Common myeloid progenitor, CD34-positive (primary cell): Measurements from ENCODE around the gene TNIP1.

Experiments used
- CTCF ChIA-PET: fragments of 350-600 bp; sonication (Branson Sonifier 250); formaldehyde crosslinking; loops from one replicate; lab custom pipeline; 2021; ENCODE audit warnings: antibody characterized with exemption; lab: Charles Lee
- POLR2A ChIA-PET: fragments of 350-600 bp; sonication (Branson Sonifier 250); formaldehyde crosslinking; loops from one replicate; lab custom pipeline; 2021; ENCODE audit warnings: antibody characterized with exemption; lab: Charles Lee
- DNase-seq, 3 donors: peaks; one replicate each; pipeline versions ENCODE4 v3.0.0 to v3.0.0-alpha.2; 2013
- H3K27ac ChIP-seq, 2 experiments: 1 replicate in 1 of 2; 2 replicates in 1 of 2; pipeline ENCODE4 v1.7.0; 2013; ENCODE audit warnings: inconsistent platforms in 2 of 2, low read length in 2 of 2, mild to moderate bottlenecking in 2 of 2, low read depth in 1 of 2, moderate library complexity in 1 of 2; ENCODE audit not compliant: severe bottlenecking in 2 of 2, insufficient read depth in 1 of 2, poor library complexity in 1 of 2
- H3K27me3 ChIP-seq, 5 experiments: replicated peaks in 2 of 5; 1 replicate in 3 of 5; 2 replicates in 2 of 5; pipeline versions ENCODE4 v1.6.1 to v1.7.0; 2013; ENCODE audit warnings: low read length in 4 of 5, mild to moderate bottlenecking in 2 of 5, moderate library complexity in 2 of 5, inconsistent platforms in 1 of 5; ENCODE audit not compliant: insufficient read depth in 5 of 5, control insufficient read depth in 4 of 5
- H3K36me3 ChIP-seq, 4 experiments: 1 replicate in 2 of 4; 2 replicates in 2 of 4; pipeline versions ENCODE4 v1.6.1 to v1.7.0; 2013; ENCODE audit warnings: low read length in 3 of 4, control low read depth in 1 of 4, mild to moderate bottlenecking in 1 of 4; ENCODE audit not compliant: control insufficient read depth in 4 of 4, insufficient read depth in 4 of 4
- H3K4me1 ChIP-seq, 4 experiments: 1 replicate in 3 of 4; 2 replicates in 1 of 4; pipeline versions ENCODE4 v1.6.1 to v1.7.1; 2013; ENCODE audit warnings: low read length in 3 of 4, mild to moderate bottlenecking in 3 of 4, control low read depth in 1 of 4, inconsistent platforms in 1 of 4, moderate library complexity in 1 of 4; ENCODE audit not compliant: control insufficient read depth in 4 of 4, insufficient read depth in 4 of 4; ENCODE audit errors: control extremely low read depth in 1 of 4
- H3K4me3 ChIP-seq, 7 experiments: 1 replicate in 4 of 7; 2 replicates in 3 of 7; pipeline versions ENCODE4 v1.5.1 to v1.7.0; 2013; ENCODE audit warnings: mild to moderate bottlenecking in 7 of 7, low read length in 6 of 7, moderate library complexity in 6 of 7, inconsistent platforms in 2 of 7, low read depth in 2 of 7, control low read depth in 1 of 7; ENCODE audit not compliant: insufficient read depth in 4 of 7, control insufficient read depth in 1 of 7; ENCODE audit errors: extremely low read depth in 1 of 7
- H3K9me3 ChIP-seq, 5 experiments: 1 replicate in 4 of 5; 2 replicates in 1 of 5; pipeline versions ENCODE4 v1.6.1 to v1.7.1; 2013; ENCODE audit warnings: low read length in 4 of 5, mild to moderate bottlenecking in 2 of 5, inconsistent platforms in 1 of 5, low read depth in 1 of 5, moderate library complexity in 1 of 5; ENCODE audit not compliant: control insufficient read depth in 4 of 5, insufficient read depth in 2 of 5; ENCODE audit errors: control extremely low read depth in 1 of 5
- WGBS: methylation state at CpG from one replicate; pipeline ENCODE4 v1.1.5; 2013; ENCODE audit not compliant: insufficient coverage; 5-methylcytosine and 5-hydroxymethylcytosine counted together

TNIP1 gene

DNA sequence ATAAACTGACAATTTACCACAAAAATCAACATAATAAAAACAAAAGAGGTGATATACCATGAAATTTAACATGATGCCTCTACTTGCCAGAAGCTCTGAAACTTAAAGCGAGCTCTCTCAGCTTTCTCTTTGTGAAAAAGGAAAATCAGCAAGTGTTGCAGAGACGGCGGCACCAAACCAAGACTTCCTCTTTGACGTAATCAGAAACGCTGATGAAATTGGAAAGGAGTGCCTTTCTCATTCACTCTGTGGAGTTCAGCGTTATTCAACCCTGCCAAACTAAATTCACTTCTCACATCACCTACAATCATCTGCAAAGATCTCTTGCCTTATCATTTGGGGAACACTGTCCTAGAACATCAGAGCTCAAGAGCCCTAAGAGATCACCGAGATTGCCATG is 44.6 kb upstream of the TNIP1 start:
- H3K9me3 ChIP-seq: no peaks in the 10 kb centered on the region
- H3K4me3 ChIP-seq: peak overlapping the region in 1 of 7 experiments; percentile 15
- H3K4me1 ChIP-seq: peaks cover 0 to 21% (median 11%) of the 10 kb centered on the region in 4 experiments
- H3K27me3 ChIP-seq: no peaks in the 10 kb centered on the region
- ChIA-PET CTCF (interaction anchor here (0.7 to 49.9 kb wide), 30 partner anchors 11 to 527 kb away, joined by 3 to 1757 read pairs (median 4); partner anchors contain the start of genes ANXA6, CCDC69 and TNIP1), POLR2A (interaction anchor here (0.6 to 1.4 kb wide), 3 partner anchors 14 to 50 kb away, joined by 3 to 5 read pairs (median 3); no protein-coding TSS in a partner anchor)
- peak overlapping the region in 1 of 2 experiments; percentile 2 for H3K27ac ChIP-seq
- peaks cover 28 to 82% (median 64%) of the 10 kb centered on the region in 4 experiments for H3K36me3 ChIP-seq
- WGBS: 43% methylated on average over 6 of the region's 7 CpGs
- peak; percentile 34 to 63 (median 63) for DNase-seq

DNA sequence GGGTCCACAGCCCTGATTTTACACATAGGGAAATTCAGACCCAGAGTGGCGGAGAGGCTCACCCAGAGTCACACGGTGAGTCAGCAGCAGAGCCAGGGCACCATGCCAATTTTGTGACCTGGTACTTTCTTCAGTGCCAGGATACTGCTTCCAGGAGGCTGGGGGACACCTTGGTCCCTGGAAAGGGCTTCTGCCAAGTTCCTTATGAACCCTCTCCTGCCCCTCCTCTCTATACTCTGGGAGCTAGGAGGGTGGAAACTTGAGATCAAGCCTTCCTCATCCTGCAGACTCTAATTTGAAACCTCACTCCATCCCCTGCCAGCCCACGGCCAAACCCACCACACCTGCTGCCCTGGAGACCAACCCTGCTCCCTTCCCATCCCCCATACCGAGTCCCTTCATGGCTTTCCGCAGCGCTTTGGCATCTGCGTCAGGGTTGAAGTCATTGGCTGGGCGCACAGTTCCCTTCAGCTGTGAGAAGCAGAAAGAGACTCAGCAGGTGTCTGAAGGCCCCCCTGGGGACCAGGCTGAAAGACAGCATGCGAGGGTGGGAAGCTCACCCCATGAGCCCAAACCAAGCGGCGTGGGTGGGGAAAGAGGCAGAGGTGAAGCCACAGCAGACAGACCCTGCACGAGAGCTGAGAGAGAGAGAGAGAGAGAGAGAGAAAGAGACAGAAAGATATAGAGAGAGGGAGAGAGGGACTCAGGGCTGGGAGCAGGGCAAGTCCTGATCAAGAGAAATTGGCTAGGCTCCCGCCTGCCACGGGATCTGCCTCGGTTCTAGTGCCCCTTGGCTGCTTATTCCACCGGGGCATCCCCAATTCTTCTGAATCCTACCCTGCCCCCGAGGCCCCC is 43.3 kb upstream of the TNIP1 start:
- H3K36me3 ChIP-seq: peaks cover 24 to 82% (median 62%) of the 10 kb centered on the region in 4 experiments
- ChIA-PET CTCF (interaction anchor here (0.8 to 49.9 kb wide), 7 partner anchors 11 to 114 kb away, joined by 4 to 1757 read pairs (median 58); partner anchors contain the start of genes ANXA6 and TNIP1), POLR2A (interaction anchor here (0.7 kb wide), 1 partner anchor 18 kb away, joined by 3 read pairs; no protein-coding TSS in a partner anchor)
- 79% methylated on average over 9 of the region's 17 CpGs for WGBS
- peak in 2 of 3 donors; percentile 44 to 71 for DNase-seq
- H3K4me3 ChIP-seq: no peak overlapping the region
- H3K9me3 ChIP-seq: no peaks in the 10 kb centered on the region
- H3K27me3 ChIP-seq: no peaks in the 10 kb centered on the region
- peak overlapping the region in 1 of 2 experiments; percentile 46 for H3K27ac ChIP-seq
- H3K4me1 ChIP-seq: peaks cover 0 to 21% (median 11%) of the 10 kb centered on the region in 4 experiments

DNA sequence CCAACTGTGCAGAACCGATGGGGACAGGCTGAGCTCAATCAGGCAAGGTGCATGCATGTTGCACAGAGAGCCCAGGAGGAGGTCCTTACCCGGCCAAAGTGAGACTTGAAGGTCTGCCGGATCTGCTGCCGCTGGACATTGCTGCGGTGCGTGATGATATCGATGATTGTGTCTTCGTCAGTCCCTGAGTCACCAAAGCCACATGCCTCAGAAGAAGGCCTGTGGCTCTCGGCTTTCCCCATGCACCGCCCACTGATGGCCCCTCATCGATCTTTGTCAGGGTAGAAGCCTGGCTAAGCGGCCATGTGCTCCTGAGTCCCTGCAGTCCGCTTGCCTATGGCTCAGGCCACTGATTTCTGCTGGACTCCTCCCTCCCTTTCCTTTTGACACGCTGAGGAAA is 42.0 kb upstream of the TNIP1 start:
- WGBS: 99% methylated on average over 10 of the region's 14 CpGs

DNA sequence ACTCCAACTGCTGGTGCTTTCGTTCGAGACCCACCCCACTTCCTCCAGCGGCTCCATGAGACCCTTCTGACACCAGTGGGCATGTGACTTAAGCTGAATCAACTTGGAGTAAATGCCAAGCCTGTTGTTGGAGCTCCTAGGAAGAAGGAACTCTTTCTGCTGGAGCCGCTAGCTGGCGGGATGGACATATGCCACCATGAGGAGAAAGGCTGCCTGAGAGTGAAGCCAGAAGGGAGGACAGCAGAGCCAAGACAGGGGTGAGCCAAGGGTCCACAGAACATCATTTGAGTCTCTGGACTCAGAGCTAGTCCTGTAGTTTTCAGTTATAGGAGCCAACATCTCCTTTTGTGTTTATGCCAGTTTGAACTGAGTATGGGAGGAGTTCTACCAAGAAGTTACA is 40.8 kb upstream of the TNIP1 start:
- no peak overlapping the region for H3K27ac ChIP-seq
- H3K27me3 ChIP-seq: no peaks in the 10 kb centered on the region
- H3K9me3 ChIP-seq: no peaks in the 10 kb centered on the region
- WGBS: 94% methylated on average over 5 of the region's 5 CpGs
- peaks cover 0 to 21% (median 11%) of the 10 kb centered on the region in 4 experiments for H3K4me1 ChIP-seq
- no peak for DNase-seq
- H3K36me3 ChIP-seq: peaks cover 26 to 78% (median 61%) of the 10 kb centered on the region in 4 experiments
- no peak overlapping the region for H3K4me3 ChIP-seq
- POLR2A ChIA-PET: interaction anchor here (0.6 kb wide), 1 partner anchor 46 kb away, joined by 3 read pairs; no protein-coding TSS in a partner anchor
- CTCF ChIA-PET: interaction anchor here (0.7 to 49.9 kb wide), 6 partner anchors 8 to 117 kb away, joined by 3 to 1757 read pairs (median 44); partner anchors contain the start of genes ANXA6 and TNIP1

More for the DNA sequence above, 42.0 kb upstream of the TNIP1 start:
- POLR2A ChIA-PET: no interaction called here
- Histone ChIP-seq H3K27ac (no peak overlapping the region), H3K4me1 (peaks cover 0 to 21% (median 11%) of the 10 kb centered on the region in 4 experiments), H3K9me3 (no peaks in the 10 kb centered on the region), H3K36me3 (peaks cover 21 to 78% (median 55%) of the 10 kb centered on the region in 4 experiments), H3K4me3 (no peak overlapping the region), H3K27me3 (no peaks in the 10 kb centered on the region)
- CTCF ChIA-PET: interaction anchor here (1.0 to 49.9 kb wide), 5 partner anchors 9 to 54 kb away, joined by 3 to 1757 read pairs (median 81); partner anchors contain the start of genes ANXA6 and TNIP1
- DNase-seq: no peak

DNA sequence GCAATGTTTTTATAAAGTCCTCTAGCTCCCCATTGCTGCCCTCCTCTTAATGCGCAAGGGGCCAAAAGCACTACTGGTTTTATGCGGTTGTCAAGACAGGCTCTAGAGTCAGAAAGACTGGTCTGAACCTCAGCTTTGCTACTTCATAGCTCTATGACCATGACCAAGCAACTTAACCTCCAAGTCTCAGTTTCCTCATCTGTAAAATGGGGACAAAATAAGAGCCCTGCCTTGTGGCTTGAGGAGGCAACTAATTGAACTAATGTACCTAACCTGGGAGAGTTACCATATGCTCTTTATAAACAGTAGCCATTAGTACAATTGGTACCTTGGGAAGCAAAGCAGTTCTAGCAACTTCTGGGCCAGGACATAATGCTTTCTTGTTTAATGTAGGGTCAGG is 40.3 kb upstream of the TNIP1 start:
- H3K27ac ChIP-seq: no peak overlapping the region
- peaks cover 28 to 82% (median 64%) of the 10 kb centered on the region in 4 experiments for H3K36me3 ChIP-seq
- H3K4me3 ChIP-seq: no peak overlapping the region
- ChIA-PET CTCF (interaction anchor here (1.1 to 49.9 kb wide), 5 partner anchors 8 to 118 kb away, joined by 3 to 1757 read pairs (median 81); partner anchors contain the start of gene TNIP1), POLR2A (interaction anchor here (0.6 kb wide), 1 partner anchor 46 kb away, joined by 3 read pairs; no protein-coding TSS in a partner anchor)
- peaks cover 0 to 17% (median 11%) of the 10 kb centered on the region in 4 experiments for H3K4me1 ChIP-seq
- no peaks in the 10 kb centered on the region for H3K27me3 ChIP-seq
- DNase-seq: no peak
- no peaks in the 10 kb centered on the region for H3K9me3 ChIP-seq
- 100% methylated on average over 1 of the region's 2 CpGs for WGBS

DNA sequence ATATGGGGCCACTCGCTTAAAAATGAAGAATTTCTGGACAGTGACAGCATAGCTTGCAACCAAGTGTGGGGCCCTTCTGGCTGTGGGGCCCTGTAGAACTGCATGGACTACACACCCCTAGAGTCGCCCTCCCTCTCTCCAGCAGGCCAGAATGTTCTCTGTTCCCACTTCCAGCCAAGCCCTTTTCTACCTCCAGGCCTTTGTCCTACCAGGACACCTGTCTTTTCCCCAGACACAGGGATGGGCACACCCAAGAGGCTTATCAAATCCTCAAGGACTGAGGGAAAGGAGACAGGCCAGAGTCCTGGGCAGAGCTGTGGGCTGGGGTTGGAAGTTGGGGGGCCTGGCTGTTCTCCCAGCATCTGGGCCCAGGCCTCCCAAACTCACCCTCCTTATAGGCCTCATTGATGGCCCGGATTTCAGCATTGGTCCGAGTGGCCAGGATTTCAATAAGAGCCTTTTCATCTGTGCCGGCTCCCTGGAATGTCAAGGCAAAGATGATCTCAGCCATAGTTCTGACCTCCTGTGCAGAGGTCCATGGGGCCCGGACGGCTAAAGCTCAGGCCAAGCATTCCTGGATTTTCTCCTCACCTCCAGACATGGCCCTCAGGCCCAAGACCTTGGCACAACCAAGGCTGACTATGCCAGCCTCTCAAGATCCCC is 38.2 kb upstream of the TNIP1 start:
- ChIA-PET POLR2A (no interaction called here), CTCF (interaction anchor here (2.1 to 49.9 kb wide), 4 partner anchors 20 to 50 kb away, joined by 8 to 1757 read pairs (median 334); partner anchors contain the start of gene TNIP1)
- no peak for DNase-seq
- H3K36me3 ChIP-seq: peaks cover 31 to 69% (median 54%) of the 10 kb centered on the region in 4 experiments
- no peaks in the 10 kb centered on the region for H3K27me3 ChIP-seq
- H3K4me1 ChIP-seq: peaks cover 0 to 7% (median 3%) of the 10 kb centered on the region in 4 experiments
- H3K27ac ChIP-seq: no peak overlapping the region
- 98% methylated on average over 7 of the region's 7 CpGs for WGBS
- H3K4me3 ChIP-seq: no peak overlapping the region
- no peaks in the 10 kb centered on the region for H3K9me3 ChIP-seq
